ENCODE data around the gene TPSG1.

TPSG1 gene

GRCh38 chr16:1197237-1197866 is 27.7 kb downstream of the TPSG1 start:
- TF ChIP-seq CTCF (IDR thresholded peaks at IDR 0.05; ENCODE audit: insufficient read depth, missing control alignments) = no peak
- FAIRE-seq (no peak), DNase-seq (ENCODE audit: insufficient read length, low spot score) (no peak)

GRCh38 chr16:1196494-1196893 is 28.6 kb downstream of the TPSG1 start:
- TF ChIP-seq CTCF (IDR thresholded peaks at IDR 0.05; ENCODE audit: insufficient read depth, missing control alignments) = no peak
- DNase-seq (ENCODE audit: insufficient read length, low spot score) (no peak), FAIRE-seq (no peak)

GRCh38 chr16:1195393-1195666 is 29.7 kb downstream of the TPSG1 start:
- DNase-seq (ENCODE audit: insufficient read length, low spot score) (no peak), FAIRE-seq (no peak)
- no peak for TF ChIP-seq CTCF (IDR thresholded peaks at IDR 0.05; ENCODE audit: insufficient read depth, missing control alignments)

GRCh38 chr16:1194665-1195392 is 30.2 kb downstream of the TPSG1 start:
- no peak for DNase-seq (ENCODE audit: insufficient read length, low spot score)
- no peak for FAIRE-seq

GRCh38 chr16:1193825-1194581 is 31.1 kb downstream of the TPSG1 start:
- DNase-seq (ENCODE audit: insufficient read length, low spot score) = no peak
- no peak for TF ChIP-seq CTCF (IDR thresholded peaks at IDR 0.05; ENCODE audit: insufficient read depth, missing control alignments)
- no peak for FAIRE-seq

More at GRCh38 chr16:1194665-1195392, 30.2 kb downstream of the TPSG1 start:
- peak; percentile 52 for TF ChIP-seq CTCF (IDR thresholded peaks at IDR 0.05; ENCODE audit: insufficient read depth, missing control alignments)

- FAIRE-seq (no peak), DNase-seq (ENCODE audit: insufficient read length, low spot score) (no peak)
- peak; percentile 8 for TF ChIP-seq CTCF (IDR thresholded peaks at IDR 0.05; ENCODE audit: insufficient read depth, missing control alignments)
Observed at GRCh38 chr16:1193143-1193824, 31.8 kb downstream of the TPSG1 start.

All from D721Med (cell line).